HG03108 (cell line): ENCODE data around the gene COX4I1.

Experiments used
- ATAC-seq: cut with Tn5 transposase; IDR thresholded peaks from one replicate; pipeline ENCODE4 v1.9.1; 2021; ENCODE audit warnings: moderate library complexity; ENCODE audit not compliant: unreplicated experiment

The COX4I1 gene

DNA sequence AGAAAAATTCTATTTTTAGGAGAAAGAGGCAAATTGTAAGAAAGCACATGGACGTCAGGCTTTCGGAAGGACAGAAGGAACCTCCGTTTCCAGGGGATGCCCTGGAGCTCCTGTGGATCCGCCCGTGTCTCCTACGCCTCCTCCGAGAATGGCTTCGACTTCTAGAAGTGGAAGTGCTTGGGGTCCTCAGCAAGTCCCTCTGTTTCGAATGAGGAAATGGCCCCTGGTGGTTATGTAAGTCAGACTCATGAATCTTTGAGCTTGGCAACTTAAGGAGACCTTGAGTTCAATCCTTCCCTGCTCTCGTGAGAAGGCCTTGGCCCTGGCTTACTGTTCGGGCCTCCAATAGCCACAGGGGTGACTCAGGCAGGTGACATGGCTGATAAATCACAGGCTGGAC is 38.9 kb downstream of the COX4I1 start:
- no peak for ATAC-seq

DNA sequence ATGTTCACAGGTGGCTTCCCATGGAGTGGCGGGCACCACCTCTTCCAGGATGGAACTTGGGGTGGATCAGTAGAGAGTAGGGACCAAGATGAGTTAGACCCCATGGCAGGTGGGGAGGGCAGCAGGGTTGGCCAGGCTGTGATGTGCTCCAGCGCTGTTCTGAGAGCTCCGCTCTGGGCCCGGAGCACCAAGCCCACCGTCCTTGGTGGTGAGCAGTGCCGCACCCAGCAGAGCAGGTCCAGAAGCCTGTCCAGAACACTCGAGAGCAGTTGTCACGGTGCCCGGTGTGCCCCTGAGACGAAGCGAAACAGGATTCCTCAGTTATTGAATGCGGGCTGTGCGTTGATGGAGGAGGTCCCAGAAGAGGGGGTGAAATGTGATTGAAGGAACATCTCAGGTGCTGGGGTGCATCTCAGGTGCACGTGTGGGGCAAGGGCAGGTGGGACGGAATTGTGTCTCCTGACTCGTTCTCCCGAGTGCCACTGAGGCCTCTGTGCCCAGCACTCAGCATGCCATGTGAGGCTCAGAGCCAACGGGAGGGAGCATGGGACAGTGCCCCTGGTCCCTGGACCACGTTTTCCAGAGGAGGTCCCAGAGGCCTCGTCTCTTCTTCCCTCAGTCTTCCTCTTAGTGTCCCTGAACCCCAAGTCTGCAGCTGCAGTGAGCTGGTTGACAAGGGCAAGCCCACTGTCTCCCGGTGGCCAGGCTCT is 39.5 kb downstream of the COX4I1 start:
- no peak for ATAC-seq

DNA sequence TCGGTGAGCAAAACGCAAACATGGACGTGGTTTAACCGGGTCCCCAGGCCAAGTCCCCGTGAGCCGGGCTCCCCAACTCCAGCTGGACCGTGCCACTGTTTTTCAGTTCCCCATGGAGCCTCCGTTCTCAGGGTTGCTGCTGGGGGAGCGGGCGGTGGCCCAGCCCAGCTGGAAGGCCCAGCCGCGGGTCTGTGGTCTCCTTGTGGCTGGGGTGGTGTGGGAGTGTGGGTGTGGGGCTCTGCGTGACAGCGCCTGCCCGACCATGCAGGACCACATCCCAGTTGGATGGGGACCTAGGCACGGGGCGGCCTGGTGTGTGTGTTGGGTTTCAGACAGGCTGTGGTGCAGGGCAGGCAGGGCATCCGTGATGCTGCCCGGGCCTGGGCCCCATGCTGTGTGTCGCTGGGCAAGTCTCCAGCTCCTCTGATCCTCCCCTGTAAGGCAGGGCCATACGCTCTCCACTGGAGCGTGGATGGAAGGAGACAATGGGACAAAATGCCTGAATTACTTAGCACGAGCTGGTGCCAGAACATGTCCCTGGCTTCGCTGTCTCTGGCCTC is 40.3 kb downstream of the COX4I1 start:
- no peak for ATAC-seq

- ATAC-seq: no peak
Observed at GRCh38 chr16:85840395-85840794, 40.9 kb downstream of the COX4I1 start.

DNA sequence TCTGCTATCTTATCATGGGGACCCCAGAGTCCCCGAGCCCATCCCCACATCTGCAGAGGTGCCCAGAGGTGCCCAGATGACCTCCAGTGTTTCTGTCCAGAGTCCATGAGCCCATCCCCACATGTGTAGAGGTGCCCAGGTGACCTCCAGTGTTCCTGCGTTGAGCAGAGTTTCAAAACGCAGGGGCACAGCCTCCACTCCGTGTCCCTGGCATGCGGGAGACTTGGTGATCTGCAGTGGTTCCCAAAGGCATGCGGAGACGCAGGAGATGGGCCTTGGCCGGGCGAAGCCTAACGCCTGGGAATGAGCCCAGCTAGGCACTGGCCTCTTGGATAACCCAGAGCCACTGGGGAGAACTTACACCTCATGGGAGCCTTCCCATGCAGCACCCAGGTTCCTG is 41.3 kb downstream of the COX4I1 start:
- no peak for ATAC-seq

DNA sequence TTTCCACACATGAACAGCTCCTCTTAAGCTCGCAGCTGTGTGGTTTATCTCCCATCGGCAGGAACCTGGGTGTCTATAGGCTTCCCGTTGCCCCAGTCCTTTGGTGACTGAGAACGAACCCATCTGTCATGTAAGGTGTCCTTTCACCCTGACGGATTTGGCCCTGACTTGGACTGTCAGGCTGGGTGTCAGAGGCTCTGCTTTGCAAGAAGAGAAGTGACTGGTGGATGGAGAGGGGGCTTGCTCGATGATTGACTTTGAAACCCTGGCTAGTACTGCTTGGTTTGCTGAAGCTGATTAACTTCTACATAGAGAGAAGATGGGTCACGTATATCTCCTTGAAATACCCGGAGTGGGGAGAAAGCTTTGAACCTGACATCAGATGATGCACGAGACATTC is 42.9 kb downstream of the COX4I1 start:
- ATAC-seq: no peak

- ATAC-seq: no peak
Observed at GRCh38 chr16:85842848-85843247, 43.4 kb downstream of the COX4I1 start.

DNA sequence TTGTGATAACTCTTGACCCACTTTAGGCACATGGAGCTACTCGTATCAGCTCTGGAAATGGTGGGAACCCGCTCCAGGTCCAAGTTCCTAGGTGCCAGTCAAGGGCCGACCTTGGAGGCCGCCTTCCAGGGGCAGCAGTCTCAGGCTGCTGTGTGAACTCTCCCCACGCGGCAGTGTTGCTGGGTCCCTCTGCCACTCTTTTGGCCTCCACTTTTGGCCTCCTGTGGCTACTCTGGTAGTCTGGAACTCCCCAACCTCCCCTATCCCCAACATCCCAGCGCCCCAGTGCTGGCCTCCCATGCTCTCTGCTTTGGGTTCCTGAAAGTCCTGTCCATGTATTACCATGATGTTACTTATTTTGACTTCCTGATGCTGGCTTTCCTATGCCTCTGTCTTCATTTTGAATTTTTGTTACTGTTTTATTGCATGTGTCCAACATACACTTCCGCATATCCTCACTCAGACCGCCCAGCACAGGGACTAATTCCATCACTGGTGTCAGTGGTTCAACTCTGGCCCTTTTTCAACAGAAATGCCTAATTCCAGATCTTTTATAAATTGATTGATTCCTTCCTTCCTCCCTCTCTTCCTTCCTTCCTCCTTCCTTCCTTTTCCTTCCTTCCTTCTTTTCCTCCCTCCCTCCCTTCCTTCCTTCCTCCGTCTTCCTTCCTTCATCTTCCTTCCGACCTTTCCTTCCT is 44.1 kb downstream of the COX4I1 start:
- no peak for ATAC-seq

GRCh38 chr16:85844169-85844481 is 44.6 kb downstream of the COX4I1 start:
- no peak for ATAC-seq

- ATAC-seq: no peak
Observed at GRCh38 chr16:85844786-85845185, 45.3 kb downstream of the COX4I1 start.

- no peak for ATAC-seq
Observed at GRCh38 chr16:85845266-85845665, 45.8 kb downstream of the COX4I1 start.

GRCh38 chr16:85846461-85846860 is 47.0 kb downstream of the COX4I1 start:
- ATAC-seq: no peak

DNA sequence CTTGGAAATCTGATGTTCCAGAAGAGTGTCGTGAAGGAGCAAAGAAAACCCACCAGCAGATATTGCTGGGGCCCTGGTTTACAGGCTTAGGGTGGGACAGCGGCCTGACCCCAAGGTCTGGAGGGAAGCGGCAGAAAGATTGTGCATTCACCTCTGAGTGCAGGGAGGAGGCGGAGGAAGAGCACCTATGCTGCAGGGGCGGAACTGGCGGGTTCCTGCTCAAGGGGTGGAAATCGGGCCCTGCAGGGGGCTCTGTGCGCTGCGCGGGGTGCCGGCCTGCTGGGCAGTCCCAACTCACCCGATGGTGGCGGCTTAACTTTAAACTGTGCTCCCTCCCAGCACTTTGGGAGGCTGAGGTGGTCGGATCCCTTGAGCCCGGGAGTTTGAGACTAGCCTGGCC is 47.5 kb downstream of the COX4I1 start:
- no peak for ATAC-seq

- no peak for ATAC-seq
Observed at GRCh38 chr16:85847681-85848601, 48.4 kb downstream of the COX4I1 start.

- no peak for ATAC-seq
Observed at GRCh38 chr16:85848986-85849385, 49.5 kb downstream of the COX4I1 start.

DNA sequence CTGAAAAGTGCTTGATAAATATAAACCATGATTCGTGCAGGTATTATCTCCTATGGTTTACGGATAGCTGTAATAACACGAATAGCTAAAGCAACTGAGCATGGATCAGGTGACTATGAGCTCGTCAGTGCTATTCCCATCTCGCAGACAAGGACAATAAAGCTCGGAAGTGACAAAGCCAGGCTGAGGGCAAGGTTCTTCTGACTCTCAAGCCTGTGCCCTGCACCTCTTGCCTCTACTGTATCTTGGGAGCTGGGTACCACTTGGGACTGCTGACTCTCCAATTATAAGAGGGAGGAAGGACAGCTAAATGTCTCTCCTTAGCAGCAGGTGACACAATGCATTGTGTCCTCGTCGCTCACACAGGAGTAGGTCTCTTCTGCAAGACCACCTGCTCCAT is 49.9 kb downstream of the COX4I1 start:
- no peak for ATAC-seq

- no peak for ATAC-seq
Observed at GRCh38 chr16:85850344-85850880, 50.9 kb downstream of the COX4I1 start.

DNA sequence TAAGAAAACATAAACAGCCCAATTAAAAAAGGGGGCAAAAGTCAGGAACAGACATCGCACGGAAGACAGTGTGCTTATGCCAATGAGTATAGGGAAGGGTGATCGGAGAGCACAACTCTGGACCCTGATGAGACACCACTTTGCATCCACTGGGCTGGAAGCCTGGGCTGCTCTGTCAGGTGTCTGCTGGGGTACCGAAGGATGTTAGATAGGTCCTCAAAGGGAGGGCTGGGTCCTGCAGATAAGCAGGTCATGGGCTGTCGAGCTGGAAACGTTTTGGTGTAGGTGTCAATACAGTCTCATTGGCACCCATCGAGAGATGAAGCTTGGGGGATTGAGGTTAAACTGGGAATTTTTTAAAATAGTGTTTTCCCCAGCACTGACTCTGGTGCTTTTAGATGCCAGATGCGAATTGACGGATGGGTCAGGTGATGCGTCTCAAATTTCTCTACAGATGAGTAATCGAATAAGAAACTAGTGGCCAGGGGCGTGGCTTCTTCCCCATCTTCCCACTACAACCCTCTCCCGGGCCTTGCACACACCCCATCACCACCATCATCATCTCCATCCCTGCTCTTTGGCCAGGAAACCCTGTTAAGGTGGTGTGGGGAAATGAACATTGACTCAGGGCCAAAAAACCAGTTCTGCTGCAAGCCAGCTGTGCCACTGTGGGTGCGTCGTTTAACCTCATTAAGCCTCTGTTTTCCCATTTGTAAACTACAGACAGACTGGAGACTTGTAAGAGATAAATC is 51.7 kb downstream of the COX4I1 start:
- ATAC-seq: no peak

DNA sequence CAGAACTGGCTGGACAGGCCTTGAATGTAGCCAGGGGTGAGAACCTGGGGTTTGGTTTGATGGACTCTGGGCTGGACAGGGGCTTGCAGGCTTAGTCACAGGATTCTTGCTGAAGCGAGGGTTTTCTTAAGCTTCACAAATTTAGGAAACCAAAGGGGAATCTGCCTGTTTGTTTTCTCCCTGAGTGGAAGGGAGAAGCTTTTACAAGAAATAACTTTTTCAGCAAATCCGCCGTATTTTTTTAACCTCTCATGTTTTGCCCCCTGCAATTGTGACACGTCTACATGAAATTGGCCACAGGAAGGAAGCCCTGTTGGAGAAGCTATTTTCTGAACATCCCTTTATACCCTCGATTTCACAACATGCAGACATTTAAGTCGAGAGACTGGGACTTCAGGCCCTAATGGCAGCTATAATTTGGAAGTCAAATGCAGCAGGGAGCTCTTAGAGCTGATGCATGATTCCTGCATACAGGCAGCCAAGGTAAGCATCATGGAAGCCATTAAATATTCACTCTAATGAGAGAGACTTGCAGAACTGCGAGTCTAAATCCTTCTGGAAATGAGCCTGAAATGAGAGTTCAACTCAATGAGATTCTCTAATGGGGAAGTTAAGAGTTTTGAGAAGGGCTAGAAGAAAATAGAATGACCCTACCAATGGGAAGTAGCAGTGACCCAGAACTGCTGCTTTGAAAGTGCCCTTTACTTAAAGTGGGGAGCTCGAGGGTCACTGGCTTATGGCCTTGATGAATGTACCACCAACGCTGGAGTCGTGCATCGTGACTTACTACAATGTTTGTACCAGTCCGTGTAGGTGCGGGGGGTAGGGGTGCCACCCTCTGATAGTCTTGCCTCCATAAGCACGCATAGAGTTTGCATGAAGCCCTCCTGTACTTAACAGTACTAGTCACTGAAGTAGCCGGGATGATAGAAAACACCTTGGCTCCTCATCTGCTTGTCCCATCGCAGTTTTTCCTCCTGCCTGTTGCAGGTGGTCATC is 54.4 kb downstream of the COX4I1 start:
- no peak for ATAC-seq
